Measurements from ENCODE around the gene MACROD1.
A peak's percentile ranks its signal among the peaks of the same experiment; 100 is the strongest.
"Not testable (repeated sequence)": the region's sequence is repeated elsewhere in the genome, so short reads cannot be mapped to it uniquely, and the experiment has no call there.

Gene MACROD1

DNA sequence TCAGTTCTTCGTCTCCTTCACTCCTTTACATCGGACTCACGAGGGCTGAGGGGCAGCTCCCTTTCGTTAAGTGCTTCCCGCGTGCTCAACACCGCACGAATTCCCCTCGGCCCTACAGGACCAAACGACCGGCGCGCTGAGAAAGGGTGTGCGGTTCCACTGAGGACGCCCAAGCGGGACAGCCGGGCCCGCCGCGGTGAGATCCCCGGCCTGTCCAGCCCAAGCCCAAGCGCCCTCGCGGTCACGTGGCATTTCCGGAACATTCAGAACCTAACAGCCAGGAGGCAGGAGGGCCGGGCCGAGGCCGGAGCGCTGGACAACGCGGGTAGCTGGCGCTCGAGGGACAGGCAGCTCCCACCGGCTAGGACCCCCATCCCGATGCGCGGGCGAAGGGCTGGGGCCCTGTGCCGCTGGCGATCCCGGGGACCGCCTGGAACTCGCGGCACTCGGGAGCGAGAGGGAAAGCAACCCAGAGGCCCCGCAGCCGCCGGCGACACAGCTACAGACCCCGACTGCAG lies 19.3 kb upstream of the MACROD1 start:
- DNase-seq: no peak

DNA sequence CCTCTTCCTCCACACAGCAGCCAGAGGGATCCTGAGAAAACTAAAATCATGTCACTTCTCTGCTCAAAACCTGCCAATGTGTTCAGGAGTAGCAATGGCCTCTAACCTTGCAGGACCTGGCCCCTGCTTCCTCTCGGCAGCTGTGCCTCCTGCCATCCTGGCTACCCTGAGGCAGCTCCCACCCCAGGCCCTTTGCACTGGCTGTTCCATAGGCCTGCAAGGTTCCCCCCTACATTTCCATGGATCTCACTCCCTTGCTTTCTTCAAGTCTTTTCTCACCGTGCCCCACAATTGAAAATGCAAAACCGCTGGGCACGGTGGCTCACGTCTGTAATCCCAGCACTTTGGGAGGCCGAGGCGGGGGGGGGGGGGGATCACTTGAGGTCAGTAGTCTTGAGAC lies 18.0 kb upstream of the MACROD1 start:
- no peak for DNase-seq

DNA sequence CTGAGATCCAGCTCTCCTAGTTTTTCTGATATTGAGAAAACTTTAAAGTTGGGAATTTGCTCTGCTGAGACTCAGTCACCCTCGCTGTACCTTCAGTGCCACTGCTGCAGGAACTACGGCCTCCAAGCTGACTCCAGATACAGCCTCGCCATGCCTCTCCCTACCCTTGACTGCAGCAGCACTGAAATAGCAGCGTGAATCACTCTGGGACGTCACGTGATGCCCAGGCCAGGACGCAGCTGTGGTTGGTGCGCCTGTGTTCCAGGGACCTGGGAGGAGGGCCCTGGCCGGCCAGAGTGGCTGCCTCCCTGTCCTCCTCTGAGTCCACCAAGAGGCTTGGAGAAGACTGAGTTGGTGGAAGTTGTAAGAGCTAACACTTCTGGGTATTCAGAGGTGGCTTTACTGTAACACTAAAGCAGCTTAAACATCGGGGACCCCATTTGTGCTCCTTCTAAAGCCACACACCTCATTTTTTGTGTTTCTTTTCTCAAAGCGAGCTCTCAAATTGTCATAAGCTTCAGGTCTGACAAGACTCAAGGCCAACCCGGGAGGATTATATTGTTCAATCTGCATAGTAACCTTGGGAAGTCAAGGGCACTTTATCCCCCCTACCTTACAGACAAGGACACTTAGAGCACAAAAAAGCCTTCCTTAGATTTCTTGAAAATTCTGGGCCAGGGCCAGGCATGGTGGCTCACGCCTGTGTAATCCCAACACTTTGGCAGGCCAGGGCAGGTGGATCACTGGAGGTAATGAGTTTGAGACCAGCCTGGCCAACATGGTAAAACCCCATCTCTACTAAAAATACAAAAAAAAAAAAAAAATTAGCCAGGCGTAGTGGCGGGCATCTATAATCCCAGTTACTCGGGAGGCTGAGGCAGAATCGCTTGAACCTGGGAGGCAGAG lies 15.8 kb upstream of the MACROD1 start:
- DNase-seq: peak; percentile 73

DNA sequence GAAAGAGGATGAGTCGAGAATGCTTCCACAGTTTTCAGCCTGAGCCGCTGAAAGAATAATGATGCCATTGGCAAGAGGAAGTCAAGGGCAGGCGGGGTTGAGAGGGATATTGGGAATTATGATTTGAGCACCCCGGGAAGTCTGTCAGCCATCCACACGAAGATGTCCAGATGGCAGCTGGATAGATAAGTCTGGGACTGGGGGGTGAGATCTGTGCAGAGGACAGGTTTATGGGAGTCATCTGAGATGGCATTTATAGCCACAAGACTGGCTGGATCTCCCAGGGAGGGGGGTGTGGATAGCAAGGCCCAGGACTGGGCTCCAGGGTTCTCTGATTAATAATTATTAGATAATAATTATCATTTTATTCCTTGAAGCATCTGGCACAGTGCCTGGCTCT lies 15.0 kb upstream of the MACROD1 start:
- DNase-seq: no peak

DNA sequence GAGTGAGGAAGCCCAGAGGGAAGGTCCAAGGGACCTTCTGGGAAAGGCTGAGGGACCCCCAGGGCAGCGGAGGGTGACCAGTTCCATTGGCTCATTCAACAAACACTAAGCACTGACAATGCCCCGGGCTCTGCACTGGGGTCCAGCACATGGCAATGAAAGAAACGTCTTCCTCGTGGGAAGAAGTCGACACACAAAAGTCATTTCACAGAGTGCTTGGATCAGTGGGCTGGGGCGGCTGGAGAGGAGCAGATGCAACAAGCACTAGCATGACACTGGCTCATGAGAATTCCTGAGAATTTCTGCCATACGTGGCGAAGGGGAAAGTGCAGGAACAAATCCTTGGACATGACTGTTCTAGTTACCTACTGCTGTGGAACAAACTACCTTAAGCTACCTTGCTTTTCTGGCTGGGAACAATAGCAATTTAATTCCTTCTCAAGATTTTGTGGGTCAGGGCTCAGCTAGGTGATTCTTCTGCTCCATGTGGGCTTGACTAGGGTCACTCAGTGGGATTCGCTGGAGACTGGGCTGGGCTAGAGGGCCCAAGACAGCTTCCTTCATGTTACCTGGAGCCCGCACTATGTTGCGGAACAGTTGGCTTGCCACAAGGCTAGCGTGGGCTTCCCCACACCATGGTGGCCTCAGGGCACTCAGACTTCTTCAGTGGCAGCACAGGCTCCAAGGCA lies 13.2 kb upstream of the MACROD1 start:
- no peak for DNase-seq

DNA sequence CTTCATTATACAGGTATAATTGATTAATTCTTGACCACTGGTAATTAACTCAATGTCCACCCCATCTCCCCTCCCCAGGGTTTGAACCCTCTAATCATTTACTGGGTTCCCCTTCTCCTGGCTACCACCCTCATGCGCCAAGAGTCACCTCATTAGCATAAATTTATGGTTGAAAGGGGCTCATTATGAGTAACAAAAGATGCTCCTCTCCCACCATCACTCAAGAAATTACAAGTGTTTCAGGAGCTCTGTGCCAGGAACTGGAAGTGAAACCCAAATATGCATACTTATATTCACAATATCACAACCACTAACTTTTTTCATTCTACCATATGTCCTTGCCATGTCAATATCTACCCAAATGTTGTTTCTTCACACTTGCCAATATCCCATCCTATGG lies 12.3 kb upstream of the MACROD1 start:
- no peak for DNase-seq

DNA sequence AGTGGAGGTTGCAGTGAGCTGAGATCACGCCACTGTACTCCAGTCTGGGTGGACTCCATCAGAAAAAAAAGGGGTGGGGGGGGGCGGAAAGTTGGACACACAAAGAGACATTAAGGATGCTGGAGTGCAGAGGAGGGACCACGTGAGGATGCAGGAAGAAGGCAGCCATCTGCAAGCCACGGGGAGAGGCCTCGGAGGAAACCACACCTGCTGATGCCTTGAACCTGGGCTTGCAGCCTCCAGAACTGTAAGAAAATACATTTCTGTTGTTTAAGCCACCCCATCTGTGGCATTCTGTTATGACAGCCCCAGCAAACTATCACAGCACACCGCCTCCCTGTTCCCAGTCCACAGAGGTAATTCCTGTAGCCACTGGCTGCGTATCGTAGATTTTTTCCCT lies 10.8 kb upstream of the MACROD1 start:
- no peak for DNase-seq

DNA sequence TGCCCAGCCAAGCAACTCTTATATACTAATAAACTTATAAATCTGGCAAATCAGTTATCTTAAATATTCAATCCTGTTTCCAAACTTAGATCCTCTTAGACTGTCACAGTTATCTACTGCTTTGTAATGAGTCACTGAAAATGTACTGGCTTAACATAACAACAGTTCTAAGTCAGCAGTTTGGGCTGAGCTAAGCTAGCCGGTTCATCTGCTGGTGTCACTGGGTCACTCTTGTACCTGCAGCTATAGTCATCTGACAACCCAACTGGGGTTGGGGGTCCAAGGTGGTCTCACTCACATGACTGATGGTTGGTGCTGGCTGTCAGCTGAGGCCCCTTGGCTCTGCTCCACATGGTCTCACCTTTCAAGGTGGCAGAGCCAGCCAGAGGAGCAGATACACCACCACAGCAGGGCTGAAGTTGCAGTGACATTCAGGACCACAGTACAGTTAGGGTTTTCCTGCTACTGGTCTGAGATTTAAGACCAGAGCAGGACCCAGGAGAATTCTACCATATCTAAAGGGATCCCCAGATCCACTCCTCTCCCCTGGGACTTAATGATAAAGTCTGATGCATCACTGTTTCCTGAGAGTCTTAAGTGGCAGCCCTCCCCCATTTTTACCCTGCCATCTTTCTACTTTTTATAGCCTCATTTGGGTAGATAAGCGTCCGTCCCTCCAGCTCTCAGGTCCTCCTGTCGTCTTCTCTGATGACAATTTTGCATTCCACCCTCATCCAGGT lies 7.9 kb upstream of the MACROD1 start:
- no peak for DNase-seq

DNA sequence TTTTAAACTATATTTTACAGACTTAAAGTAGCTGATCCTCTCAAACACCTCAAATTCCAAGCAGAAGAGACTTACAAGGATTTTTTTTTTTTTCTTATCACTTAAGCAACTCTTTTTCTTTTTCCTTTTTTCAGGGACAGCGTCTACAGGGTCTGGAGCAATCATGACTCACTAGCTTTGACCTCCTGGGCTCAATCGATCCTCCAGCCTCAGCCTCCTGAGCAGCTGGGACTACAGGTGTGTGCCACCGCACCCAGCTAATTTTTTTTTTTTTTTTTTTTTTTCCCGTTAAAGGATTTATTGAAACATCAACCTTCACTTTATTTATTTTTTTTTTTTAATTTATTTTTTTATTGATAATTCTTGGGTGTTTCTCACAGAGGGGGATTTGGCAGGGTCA lies 4.5 kb upstream of the MACROD1 start:
- DNase-seq: no peak

DNA sequence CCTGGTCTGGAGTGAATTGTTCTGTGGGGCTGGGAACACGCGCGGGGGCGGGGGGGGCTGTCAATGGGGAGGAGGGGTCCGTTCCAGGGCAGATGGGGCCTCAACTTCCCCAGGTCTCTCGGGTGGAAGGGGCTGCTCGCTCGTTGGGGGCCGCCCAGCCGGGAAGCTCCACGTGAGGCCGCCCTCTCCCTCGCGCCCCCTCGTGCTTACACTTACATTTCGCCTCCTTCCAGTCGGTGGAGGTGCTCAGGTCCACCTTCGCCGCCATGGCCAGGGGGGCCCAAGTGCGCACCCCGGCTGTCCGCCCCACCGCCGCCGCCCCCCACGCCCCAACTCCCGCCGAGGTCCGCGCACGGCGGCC lies 452 bp downstream of the MACROD1 start:
- DNase-seq: no peak

DNA sequence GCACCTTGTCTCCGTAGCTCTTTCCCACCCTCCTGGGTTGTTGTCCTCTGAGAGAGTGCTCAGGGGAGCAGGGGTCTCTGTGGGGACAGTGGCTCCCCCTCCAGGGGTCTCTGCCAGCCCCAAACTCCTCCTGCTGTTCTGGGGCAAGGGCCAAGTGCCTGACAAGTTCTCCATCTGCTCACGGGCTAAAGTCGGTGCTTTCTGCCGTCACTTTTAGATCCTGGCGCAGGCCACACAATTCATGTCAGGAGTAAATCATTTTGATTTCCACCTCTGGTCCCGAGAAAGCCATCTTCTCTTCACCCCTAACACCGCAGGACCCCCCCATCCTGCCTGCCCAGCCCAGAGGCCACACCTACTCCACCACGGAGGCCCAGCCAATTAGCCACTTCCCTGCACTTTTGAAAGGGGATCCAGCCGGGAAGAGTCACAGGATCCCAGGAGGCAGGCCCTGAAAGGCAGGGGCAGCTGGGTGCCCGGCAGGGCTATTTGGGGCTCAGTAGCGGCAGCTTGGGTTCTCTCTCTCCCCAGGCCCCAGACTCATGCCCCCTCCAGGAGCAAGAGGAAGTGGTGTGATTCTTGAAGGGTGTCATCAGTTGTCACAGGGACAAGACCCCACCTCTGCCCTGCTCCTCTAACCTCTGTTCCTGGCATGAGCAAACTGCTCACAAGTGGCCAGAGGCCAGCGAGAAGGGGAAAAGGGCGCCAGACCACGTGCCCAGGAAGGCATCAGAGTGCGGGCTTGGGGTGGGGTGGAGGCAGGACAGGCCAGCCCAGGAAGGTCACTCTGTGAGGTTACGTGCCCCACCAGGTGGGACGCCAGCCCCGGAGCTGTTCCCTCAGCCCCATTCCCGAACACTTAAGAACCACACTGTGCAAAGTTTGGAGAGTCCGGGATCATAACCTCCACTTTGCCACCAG lies 1.3 kb downstream of the MACROD1 start:
- DNase-seq: no peak

DNA sequence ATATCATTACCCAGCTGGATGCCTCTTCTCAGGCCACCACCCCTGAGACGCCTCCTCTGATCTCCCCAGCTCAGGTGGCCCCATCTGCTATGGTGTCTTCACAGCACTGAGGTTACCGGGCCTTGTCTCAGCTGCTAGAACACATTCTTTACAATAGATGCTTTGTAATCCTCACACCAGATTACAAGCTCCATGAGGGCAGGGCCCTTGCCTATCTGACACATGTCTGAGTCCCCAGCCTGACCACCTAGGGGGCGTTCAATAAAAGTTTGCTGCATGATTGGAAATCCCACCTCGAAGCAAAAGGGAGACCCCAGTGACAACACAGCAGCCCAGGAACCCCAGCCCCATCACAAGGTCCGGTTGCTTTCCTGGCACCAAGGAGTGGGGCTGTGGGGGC lies 2.0 kb downstream of the MACROD1 start:
- DNase-seq: no peak

DNA sequence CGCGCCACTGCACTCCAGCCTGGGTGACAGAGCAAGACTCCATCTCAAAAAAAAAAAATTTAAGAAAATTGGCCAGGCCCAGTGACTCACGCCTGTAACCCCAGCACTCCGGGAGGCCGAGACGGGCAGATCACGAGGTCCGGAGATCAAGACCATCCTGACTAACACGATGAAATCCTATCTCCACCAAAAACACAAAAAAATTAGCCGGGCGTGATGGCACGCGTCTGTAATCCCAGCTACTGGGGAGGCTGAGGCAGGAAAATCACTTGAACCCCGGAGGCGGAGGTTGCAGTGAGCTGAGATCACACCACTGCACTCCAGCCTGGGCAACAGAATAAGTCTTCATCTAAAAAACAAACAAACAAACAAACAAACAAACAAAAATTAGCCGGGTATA lies 3.1 kb downstream of the MACROD1 start:
- not testable (repeated sequence) for DNase-seq

DNA sequence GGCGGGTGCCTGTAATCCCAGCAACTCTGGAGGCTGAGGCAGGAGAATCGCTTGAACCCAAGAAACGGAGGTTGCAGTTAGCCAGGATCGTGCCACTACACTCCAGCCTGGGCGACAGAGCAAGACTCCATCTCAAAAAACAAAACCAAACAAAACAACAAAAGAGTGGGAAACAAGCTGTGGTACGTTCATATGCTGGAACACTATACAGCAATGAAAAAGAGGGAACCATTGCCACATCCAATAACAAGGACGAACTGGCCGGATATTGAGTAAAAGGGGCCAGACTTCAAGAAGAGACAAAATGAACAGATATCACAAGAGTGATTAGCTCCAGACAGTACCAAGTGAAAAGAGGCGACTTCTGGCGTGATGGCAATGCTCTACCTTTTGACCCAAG lies 4.9 kb downstream of the MACROD1 start:
- no peak for DNase-seq

DNA sequence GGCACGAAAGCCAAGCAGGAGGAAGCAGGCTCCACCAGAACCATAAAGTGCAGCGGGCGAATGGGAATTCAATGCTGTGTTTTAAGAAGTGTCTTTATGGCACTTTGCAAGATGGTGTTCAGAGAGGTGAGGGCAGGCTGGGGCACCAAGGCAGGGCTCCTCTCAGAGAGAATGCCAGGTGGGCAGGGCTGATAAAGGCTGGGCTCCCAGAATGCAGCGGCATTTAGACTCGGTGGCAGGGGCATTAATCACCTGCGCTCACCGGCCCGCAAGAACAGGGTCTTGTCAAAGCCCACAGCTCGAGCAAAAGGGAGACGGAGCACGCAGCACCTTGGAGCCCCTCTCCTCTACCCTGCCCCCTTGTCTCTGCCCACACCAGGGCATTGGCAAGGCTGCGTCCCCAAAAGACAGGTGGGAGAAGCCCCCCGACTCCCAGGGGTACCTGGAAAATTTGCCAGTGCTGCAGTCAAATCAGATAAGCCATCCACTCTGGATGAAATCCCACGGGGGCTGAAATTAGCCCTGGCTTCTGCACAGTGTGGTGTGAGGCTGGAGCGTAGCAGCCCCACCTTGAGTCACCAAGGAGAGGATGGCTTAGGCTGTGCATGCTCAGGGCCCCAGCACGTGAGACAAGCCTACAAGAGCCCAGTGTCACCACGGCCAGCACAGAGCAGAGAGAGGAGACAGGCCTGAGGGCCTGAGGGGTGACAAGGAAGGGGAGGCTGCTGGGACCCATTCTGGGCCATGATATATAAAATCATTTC lies 8.1 kb downstream of the MACROD1 start:
- DNase-seq: no peak

DNA sequence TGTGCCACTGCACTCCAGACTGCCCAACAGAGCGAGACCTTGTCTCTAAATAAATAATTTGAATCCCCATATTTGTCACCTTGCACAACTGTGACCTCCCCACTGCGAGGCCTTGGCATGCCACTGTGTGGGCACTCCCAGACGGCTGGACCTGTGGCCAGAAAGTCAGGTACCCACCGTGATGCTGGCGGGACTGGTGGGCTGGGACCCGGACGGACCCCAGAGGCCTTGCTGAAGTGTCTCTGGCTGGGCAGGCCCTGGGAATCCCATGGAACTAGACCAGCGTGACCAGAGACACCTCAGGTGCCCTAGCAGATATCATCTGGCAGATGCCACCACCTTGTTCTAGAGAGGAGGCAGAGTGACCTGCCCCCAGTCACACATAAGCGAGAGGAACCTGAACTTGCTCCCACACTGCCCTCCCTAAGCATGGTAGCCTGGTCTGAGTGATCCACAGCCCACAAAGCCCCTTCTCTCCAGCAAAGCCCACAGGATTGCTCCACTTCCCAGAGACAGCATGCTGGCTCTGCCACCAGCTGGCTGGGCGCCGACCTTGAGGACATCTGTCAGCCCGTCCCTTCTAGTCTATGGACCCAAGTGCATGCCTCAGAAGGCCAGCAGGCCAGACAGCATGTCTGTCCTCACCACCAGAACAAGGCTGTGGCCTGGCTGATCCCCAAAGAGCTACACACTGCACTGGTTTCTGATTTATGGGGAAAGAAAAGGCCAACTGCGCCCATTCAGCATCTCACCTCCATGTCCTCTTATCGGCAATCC lies 9.5 kb downstream of the MACROD1 start:
- no peak for DNase-seq

DNA sequence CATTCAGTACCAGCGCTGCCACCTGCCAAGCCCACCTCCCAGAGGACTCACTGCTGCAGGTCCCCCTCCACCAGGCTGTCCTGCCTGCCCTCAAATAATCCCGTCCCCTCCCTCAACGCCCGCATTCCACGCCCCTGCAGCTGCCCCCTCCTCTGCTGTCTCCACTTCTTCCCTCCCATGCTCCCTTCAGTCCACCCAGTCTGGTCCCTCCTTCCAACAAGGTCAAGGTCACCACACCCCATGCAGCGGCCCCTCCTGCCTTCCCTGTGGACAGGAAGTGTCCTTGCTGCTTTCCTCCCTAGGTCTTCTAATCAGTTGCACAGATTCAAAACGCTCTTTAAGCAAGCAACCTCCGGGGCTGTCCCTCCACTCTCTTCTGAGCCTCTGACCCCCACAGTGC lies 12.1 kb downstream of the MACROD1 start:
- no peak for DNase-seq

DNA sequence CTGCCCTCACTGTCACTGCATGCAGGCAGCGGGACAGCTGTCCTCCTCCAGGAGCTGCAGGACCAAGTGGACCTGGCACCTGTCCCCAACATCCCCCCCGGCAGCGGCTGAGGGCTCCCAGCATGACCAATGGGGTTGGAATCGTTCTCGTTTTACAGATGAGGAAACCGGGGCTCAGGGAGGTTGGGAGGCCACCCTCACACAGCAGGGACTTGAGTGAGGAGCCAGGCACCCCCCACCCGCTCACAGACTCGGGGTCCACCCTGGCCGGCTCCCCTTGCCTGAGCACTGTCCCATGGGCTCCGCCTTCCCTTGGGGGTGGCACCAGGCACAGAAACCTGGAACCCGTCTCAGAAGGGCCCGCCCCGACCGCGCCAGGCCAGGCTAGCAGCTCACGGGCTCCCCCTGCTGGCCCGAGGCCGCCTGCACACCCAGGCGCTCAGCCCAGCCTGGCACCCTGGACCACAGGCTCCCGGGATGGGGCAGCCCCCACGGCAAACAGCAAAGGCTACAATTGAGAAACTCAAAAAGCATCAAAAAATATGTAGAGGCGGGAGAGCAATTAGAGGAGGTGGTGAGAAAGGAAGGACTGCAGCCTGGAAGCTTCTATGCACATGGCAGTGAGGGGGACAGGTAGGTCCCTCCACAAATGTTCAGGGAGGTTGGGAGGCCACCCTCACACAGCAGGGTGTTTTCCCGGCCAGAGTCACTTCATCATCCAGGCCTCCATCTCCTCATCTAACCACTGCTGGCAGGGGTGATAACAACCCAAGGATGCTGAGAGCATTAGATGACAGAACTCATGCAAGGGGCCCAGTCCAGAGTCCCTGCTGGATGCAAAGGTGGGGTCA lies 12.8 kb downstream of the MACROD1 start:
- peak; percentile 57 for DNase-seq

DNA sequence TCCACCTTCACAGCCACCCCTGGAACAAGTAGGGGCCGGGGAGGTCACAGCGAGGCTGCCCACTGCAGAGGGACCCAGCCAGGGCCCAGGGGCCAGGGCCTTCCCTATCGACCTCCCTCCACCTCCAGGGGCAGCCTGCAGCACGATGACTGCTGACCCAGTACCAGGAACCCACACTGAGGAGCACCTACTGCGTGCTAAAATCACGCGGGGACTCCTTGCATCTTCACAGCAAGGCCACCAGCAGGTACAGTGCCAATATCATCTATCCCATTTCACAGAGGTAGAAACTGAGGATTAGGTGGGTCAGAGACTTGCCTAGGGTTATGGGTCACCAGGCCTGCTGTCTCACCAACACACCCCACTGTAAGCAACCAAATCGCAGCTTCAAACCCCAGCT lies 14.6 kb downstream of the MACROD1 start:
- DNase-seq: no peak
